ENCODE results near the gene DDR1. TPM values are rescaled to one million over a fixed set of nuclear protein-coding genes. Genes with fewer than 3 reads are reported as not detected.

Gene DDR1
- total and polyA plus RNA-seq, 2 experiments from 2014 or later, result 58.3 to 154 TPM

DNA sequence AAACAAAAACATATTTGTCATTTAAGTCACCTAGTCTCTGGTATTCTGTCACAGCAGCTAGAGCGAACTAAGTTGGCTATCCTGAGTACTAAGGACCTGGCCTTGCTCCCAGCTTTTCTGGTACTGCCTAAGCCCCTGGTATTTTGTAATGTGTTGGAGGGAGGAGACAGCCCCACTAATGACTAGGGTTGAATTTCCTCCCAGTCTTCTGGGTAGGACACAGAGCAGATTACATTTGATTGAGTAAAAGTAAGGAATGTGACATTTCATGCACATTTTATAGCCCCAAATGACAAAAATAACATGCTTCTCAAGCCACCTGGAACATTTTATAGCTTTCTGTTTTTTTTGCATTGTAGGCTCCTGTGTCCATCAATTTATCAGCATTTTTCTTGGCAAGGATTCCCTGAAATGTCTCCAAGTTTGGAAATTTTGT, 47.9 kb upstream of the DDR1 start (continued):
- TF ChIP-seq, protein P1, sequence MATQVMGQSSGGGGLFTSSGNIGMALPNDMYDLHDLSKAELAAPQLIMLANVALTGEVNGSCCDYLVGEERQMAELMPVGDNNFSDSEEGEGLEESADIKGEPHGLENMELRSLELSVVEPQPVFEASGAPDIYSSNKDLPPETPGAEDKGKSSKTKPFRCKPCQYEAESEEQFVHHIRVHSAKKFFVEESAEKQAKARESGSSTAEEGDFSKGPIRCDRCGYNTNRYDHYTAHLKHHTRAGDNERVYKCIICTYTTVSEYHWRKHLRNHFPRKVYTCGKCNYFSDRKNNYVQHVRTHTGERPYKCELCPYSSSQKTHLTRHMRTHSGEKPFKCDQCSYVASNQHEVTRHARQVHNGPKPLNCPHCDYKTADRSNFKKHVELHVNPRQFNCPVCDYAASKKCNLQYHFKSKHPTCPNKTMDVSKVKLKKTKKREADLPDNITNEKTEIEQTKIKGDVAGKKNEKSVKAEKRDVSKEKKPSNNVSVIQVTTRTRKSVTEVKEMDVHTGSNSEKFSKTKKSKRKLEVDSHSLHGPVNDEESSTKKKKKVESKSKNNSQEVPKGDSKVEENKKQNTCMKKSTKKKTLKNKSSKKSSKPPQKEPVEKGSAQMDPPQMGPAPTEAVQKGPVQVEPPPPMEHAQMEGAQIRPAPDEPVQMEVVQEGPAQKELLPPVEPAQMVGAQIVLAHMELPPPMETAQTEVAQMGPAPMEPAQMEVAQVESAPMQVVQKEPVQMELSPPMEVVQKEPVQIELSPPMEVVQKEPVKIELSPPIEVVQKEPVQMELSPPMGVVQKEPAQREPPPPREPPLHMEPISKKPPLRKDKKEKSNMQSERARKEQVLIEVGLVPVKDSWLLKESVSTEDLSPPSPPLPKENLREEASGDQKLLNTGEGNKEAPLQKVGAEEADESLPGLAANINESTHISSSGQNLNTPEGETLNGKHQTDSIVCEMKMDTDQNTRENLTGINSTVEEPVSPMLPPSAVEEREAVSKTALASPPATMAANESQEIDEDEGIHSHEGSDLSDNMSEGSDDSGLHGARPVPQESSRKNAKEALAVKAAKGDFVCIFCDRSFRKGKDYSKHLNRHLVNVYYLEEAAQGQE (IDR thresholded peaks at IDR 0.05; ENCODE audit: unreplicated experiment), result no peak
- no peak for TF ChIP-seq JUNB (IDR thresholded peaks at IDR 0.05; ENCODE audit: unreplicated experiment)
- TF ChIP-seq ZNF114 (CRISPR knock-in tag; IDR thresholded peaks at IDR 0.05), result no peak
- no peak for TF ChIP-seq ZNF331 (CRISPR knock-in tag; IDR thresholded peaks at IDR 0.05; ENCODE audit: low read depth)
- TF ChIP-seq, protein P2, sequence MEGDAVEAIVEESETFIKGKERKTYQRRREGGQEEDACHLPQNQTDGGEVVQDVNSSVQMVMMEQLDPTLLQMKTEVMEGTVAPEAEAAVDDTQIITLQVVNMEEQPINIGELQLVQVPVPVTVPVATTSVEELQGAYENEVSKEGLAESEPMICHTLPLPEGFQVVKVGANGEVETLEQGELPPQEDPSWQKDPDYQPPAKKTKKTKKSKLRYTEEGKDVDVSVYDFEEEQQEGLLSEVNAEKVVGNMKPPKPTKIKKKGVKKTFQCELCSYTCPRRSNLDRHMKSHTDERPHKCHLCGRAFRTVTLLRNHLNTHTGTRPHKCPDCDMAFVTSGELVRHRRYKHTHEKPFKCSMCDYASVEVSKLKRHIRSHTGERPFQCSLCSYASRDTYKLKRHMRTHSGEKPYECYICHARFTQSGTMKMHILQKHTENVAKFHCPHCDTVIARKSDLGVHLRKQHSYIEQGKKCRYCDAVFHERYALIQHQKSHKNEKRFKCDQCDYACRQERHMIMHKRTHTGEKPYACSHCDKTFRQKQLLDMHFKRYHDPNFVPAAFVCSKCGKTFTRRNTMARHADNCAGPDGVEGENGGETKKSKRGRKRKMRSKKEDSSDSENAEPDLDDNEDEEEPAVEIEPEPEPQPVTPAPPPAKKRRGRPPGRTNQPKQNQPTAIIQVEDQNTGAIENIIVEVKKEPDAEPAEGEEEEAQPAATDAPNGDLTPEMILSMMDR (conservative IDR thresholded peaks at IDR 0.05; ENCODE audit: low read depth in 2 of 2), result no peak
- TF ChIP-seq, protein P3, sequence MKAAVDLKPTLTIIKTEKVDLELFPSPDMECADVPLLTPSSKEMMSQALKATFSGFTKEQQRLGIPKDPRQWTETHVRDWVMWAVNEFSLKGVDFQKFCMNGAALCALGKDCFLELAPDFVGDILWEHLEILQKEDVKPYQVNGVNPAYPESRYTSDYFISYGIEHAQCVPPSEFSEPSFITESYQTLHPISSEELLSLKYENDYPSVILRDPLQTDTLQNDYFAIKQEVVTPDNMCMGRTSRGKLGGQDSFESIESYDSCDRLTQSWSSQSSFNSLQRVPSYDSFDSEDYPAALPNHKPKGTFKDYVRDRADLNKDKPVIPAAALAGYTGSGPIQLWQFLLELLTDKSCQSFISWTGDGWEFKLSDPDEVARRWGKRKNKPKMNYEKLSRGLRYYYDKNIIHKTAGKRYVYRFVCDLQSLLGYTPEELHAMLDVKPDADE (IDR thresholded peaks at IDR 0.05), result no peak

DNA sequence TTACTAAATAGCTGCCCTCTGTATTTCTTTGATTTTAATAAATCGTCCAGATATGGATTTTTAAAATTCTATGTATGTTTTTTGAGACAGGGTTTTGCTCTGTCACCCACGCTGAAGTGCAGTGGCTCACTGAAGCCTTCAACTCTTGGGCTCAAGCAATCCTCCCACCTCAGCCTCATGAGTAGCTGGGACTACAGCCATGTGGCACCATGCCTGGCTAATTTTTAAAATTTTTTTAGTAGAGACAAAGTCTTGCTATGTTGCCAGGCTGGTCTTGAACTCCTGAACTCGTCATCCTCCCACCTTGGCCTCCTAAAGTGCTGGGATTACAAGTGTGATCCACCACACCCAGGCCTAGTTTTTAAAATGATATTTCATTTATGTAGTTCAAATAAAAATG, 47.4 kb upstream of the DDR1 start:
- Mint-ChIP-seq H3K4me1 (peaks cover 23% of the 10 kb centered on the region), H3K9me3 (peaks cover 39% of the 10 kb centered on the region), H3K36me3 (ENCODE audit: low read depth) (peaks cover 58% of the 10 kb centered on the region), H3K4me3 (no peak overlapping the region), H3K27ac (no peak overlapping the region), H3K27me3 (ENCODE audit: insufficient read depth, low read depth, poor library complexity) (peaks cover 13% of the 10 kb centered on the region)
- no peaks in the 10 kb centered on the region for H4K20me1 ChIP-seq (replicated peaks; ENCODE audit: insufficient read depth)
- H3K9me2 ChIP-seq (ENCODE audit: insufficient read depth), result peaks cover 5% of the 10 kb centered on the region; the same call in 1 of the 2 replicates
- no peak overlapping the region for H3K4me2 ChIP-seq
- no peak for DNase-seq (ENCODE audit: low spot score)
- peaks cover 26% of the 10 kb centered on the region for H3K36me3 ChIP-seq (ENCODE audit: insufficient read depth)
- H3F3A ChIP-seq (replicated peaks; ENCODE audit: low read depth), result peaks cover 10% of the 10 kb centered on the region; the same call in 1 of the 2 replicates
- TF ChIP-seq, protein P2 (conservative IDR thresholded peaks at IDR 0.05; ENCODE audit: low read depth in 2 of 2), result no peak
- TF ChIP-seq, protein P1 (IDR thresholded peaks at IDR 0.05; ENCODE audit: unreplicated experiment), result no peak
- no peak for TF ChIP-seq EZH2 (IDR thresholded peaks at IDR 0.05; ENCODE audit: low read depth, unreplicated experiment)
- no peak overlapping the region for H2AFZ ChIP-seq
- no peaks in the 10 kb centered on the region for H3K27me3 ChIP-seq (ENCODE audit: insufficient read depth)
- H3K27ac ChIP-seq (ENCODE audit: low read depth), result no peak overlapping the region
- H3K4me3 ChIP-seq, result no peak overlapping the region
- no peaks in the 10 kb centered on the region; the same call in 1 of the 2 replicates for H3K79me2 ChIP-seq (replicated peaks; ENCODE audit: insufficient read depth)
- ATAC-seq, result no peak
- peaks cover 35% of the 10 kb centered on the region for H3K4me1 ChIP-seq (ENCODE audit: insufficient read depth)

Measured in GM23338 (cell line).